ENCODE data around the gene LAP3.
A peak's percentile ranks its signal among the peaks of the same experiment; 100 is the strongest.

LAP3 gene

DNA sequence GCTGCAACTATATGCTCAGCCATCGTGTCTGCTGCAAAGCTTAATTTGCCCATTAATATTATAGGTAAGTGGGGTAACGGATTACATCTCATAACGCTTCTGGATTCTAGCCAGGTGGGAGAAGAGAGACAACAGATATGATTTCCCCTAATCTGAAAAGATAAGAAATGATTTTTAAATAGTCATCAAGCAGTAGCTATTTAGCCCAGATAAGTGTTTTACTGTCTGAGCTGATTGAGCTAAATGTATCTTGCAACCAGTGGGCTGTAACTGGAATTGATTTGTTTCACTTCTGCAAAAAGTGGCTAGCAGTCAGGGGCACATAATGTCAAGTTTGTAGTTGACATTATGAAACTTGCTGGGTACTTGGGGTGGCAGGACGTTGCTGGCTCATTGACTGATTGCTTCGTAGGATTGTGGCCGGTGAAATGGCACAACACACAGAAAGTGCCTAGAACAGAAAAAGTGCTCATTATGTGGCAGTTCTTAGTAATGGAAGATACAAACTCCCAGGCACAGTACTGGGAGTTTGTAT lies 18.5 kb downstream of the LAP3 start:
- TF ChIP-seq, protein P1, sequence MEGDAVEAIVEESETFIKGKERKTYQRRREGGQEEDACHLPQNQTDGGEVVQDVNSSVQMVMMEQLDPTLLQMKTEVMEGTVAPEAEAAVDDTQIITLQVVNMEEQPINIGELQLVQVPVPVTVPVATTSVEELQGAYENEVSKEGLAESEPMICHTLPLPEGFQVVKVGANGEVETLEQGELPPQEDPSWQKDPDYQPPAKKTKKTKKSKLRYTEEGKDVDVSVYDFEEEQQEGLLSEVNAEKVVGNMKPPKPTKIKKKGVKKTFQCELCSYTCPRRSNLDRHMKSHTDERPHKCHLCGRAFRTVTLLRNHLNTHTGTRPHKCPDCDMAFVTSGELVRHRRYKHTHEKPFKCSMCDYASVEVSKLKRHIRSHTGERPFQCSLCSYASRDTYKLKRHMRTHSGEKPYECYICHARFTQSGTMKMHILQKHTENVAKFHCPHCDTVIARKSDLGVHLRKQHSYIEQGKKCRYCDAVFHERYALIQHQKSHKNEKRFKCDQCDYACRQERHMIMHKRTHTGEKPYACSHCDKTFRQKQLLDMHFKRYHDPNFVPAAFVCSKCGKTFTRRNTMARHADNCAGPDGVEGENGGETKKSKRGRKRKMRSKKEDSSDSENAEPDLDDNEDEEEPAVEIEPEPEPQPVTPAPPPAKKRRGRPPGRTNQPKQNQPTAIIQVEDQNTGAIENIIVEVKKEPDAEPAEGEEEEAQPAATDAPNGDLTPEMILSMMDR (IDR thresholded peaks at IDR 0.05; ENCODE audit: low read depth, low read length), result no peak
- TF ChIP-seq POLR2A (IDR thresholded peaks at IDR 0.05; ENCODE audit: extremely low read depth, insufficient read length) (no peak), MAX (IDR thresholded peaks at IDR 0.05; ENCODE audit: low read depth, low read length) (no peak), MYC (IDR thresholded peaks at IDR 0.05; ENCODE audit: low read depth, low read length) (no peak)
- H3K4me3 ChIP-seq (ENCODE audit: low read depth, low read length), result no peak overlapping the region
- peak; percentile 67 for DNase-seq (ENCODE audit: low read depth)

- TF ChIP-seq MAX (IDR thresholded peaks at IDR 0.05; ENCODE audit: low read depth, low read length), result no peak
- TF ChIP-seq, protein P1 (IDR thresholded peaks at IDR 0.05; ENCODE audit: low read depth, low read length), result peak; percentile 44
- H3K4me3 ChIP-seq (ENCODE audit: low read depth, low read length), result no peak overlapping the region
- DNase-seq (ENCODE audit: low read depth), result peak; percentile 27
Observed at GRCh38 chr4:17597517-17597916, 20.5 kb downstream of the LAP3 start.

GRCh38 chr4:17599826-17600225 lies 22.8 kb downstream of the LAP3 start:
- no peak overlapping the region for H3K4me3 ChIP-seq (ENCODE audit: low read depth, low read length)
- no peak for DNase-seq (ENCODE audit: low read depth)
- TF ChIP-seq, protein P1 (IDR thresholded peaks at IDR 0.05; ENCODE audit: low read depth, low read length), result no peak
- TF ChIP-seq MYC (IDR thresholded peaks at IDR 0.05; ENCODE audit: low read depth, low read length) (no peak), POLR2A (IDR thresholded peaks at IDR 0.05; ENCODE audit: extremely low read depth, insufficient read length) (no peak), MAX (IDR thresholded peaks at IDR 0.05; ENCODE audit: low read depth, low read length) (no peak)

GRCh38 chr4:17605236-17605635 lies 28.2 kb downstream of the LAP3 start:
- no peak for TF ChIP-seq POLR2A (IDR thresholded peaks at IDR 0.05; ENCODE audit: extremely low read depth, insufficient read length)
- TF ChIP-seq MAX (IDR thresholded peaks at IDR 0.05; ENCODE audit: low read depth, low read length), result no peak
- no peak for TF ChIP-seq MYC (IDR thresholded peaks at IDR 0.05; ENCODE audit: low read depth, low read length)
- TF ChIP-seq, protein P1 (IDR thresholded peaks at IDR 0.05; ENCODE audit: low read depth, low read length), result no peak
- no peak overlapping the region for H3K4me3 ChIP-seq (ENCODE audit: low read depth, low read length)
- DNase-seq (ENCODE audit: low read depth), result no peak

- peak; percentile 72 for DNase-seq (ENCODE audit: low read depth)
- TF ChIP-seq, protein P1 (IDR thresholded peaks at IDR 0.05; ENCODE audit: low read depth, low read length), result no peak
- no peak for TF ChIP-seq MAX (IDR thresholded peaks at IDR 0.05; ENCODE audit: low read depth, low read length)
- no peak for TF ChIP-seq MYC (IDR thresholded peaks at IDR 0.05; ENCODE audit: low read depth, low read length)
- no peak for TF ChIP-seq POLR2A (IDR thresholded peaks at IDR 0.05; ENCODE audit: extremely low read depth, insufficient read length)
- peak overlapping the region; percentile 85 for H3K4me3 ChIP-seq (ENCODE audit: low read depth, low read length)
Observed at GRCh38 chr4:17613761-17614415, 36.9 kb downstream of the LAP3 start.
